Fibroblast of pulmonary artery (primary cell): Measurements from ENCODE around the gene PTPRM.
"Not testable (repeated sequence)": the region's sequence is repeated elsewhere in the genome, so short reads cannot be mapped to it uniquely, and the experiment has no call there.

Source experiments
- DNase-seq: peaks from one replicate; pipeline ENCODE4 v3.0.0-alpha.2; 2010; ENCODE audit warnings: low read depth
- H3K4me3 ChIP-seq: replicated peaks from 2 replicates; pipeline ENCODE4 v1.5.1; 2011; ENCODE audit warnings: low read depth, mild to moderate bottlenecking, control low read depth, low read length, moderate library complexity
- CTCF ChIP-seq: IDR thresholded peaks from 2 replicates; pipeline ENCODE4 v1.5.1; 2011; ENCODE audit warnings: mild to moderate bottlenecking, control low read depth, low read length, inconsistent platforms; ENCODE audit errors: missing control alignments

The PTPRM gene

GRCh38 chr18:7955175-7955574 is 388.1 kb downstream of the PTPRM start:
- DNase-seq: no peak

GRCh38 chr18:7957297-7957696 is 390.2 kb downstream of the PTPRM start:
- TF ChIP-seq CTCF: no peak
- no peak for DNase-seq

More at GRCh38 chr18:7955175-7955574, 388.1 kb downstream of the PTPRM start:
- TF ChIP-seq CTCF: no peak
- no peak overlapping the region for H3K4me3 ChIP-seq

GRCh38 chr18:7958081-7958896 is 391.2 kb downstream of the PTPRM start:
- no peak for TF ChIP-seq CTCF
- DNase-seq: no peak
- H3K4me3 ChIP-seq: peak overlapping the region; percentile 20

More at GRCh38 chr18:7957297-7957696, 390.2 kb downstream of the PTPRM start:
- no peak overlapping the region for H3K4me3 ChIP-seq

GRCh38 chr18:7958897-7959146 is 391.7 kb downstream of the PTPRM start:
- H3K4me3 ChIP-seq: no peak overlapping the region
- no peak for DNase-seq

GRCh38 chr18:7966682-7967081 is 399.6 kb downstream of the PTPRM start:
- H3K4me3 ChIP-seq, DNase-seq: not testable (repeated sequence)

More at GRCh38 chr18:7958897-7959146, 391.7 kb downstream of the PTPRM start:
- no peak for TF ChIP-seq CTCF

- DNase-seq: no peak
- no peak for TF ChIP-seq CTCF
Measured at GRCh38 chr18:7974200-7974874, 407.2 kb downstream of the PTPRM start.

GRCh38 chr18:7977897-7978296 is 410.8 kb downstream of the PTPRM start:
- TF ChIP-seq CTCF: no peak
- no peak for DNase-seq
- no peak overlapping the region for H3K4me3 ChIP-seq

More at GRCh38 chr18:7974200-7974874, 407.2 kb downstream of the PTPRM start:
- no peak overlapping the region for H3K4me3 ChIP-seq
